ENCODE data around the gene IL2RA.
"Not testable (repeated sequence)": the region's sequence is repeated elsewhere in the genome, so short reads cannot be mapped to it uniquely, and the experiment has no call there.

The IL2RA gene

DNA sequence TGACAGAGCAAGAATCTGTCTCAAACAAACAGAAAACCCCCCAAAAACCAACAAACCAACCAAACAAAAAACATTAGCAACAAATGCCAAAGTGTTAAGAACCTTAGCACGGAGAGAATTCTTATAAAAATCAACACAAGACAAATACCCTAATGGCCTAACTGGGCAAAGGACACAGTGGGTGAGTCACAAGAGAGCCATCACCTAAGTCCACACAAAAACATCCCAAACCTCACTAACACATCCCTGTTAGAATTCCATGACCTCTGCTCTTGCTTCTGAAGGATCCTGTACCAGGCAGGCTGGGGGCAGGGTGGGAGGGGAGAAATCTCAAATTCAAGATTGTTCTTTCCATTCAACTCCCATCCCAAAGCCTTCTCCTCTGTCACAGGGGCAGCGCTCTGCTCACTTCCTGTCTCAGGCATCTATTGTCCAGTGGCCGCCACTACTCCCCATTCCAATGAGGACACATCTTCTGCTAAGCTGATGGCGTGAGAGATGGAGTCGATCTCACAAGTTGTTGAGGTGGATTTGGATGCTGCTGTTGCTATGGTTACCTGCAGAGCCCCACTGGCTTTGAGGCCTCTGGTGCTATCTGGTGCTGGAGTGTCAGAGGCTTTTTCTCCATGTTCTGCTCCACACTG, 94.0 kb downstream of the IL2RA start:
- TF ChIP-seq, protein P1, sequence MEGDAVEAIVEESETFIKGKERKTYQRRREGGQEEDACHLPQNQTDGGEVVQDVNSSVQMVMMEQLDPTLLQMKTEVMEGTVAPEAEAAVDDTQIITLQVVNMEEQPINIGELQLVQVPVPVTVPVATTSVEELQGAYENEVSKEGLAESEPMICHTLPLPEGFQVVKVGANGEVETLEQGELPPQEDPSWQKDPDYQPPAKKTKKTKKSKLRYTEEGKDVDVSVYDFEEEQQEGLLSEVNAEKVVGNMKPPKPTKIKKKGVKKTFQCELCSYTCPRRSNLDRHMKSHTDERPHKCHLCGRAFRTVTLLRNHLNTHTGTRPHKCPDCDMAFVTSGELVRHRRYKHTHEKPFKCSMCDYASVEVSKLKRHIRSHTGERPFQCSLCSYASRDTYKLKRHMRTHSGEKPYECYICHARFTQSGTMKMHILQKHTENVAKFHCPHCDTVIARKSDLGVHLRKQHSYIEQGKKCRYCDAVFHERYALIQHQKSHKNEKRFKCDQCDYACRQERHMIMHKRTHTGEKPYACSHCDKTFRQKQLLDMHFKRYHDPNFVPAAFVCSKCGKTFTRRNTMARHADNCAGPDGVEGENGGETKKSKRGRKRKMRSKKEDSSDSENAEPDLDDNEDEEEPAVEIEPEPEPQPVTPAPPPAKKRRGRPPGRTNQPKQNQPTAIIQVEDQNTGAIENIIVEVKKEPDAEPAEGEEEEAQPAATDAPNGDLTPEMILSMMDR (IDR thresholded peaks at IDR 0.05; ENCODE audit: low read depth, low read length, missing control alignments): no peak
- no peak for DNase-seq (ENCODE audit: low read depth)
- H3K4me3 ChIP-seq (ENCODE audit: low read depth, low read length): no peak overlapping the region

DNA sequence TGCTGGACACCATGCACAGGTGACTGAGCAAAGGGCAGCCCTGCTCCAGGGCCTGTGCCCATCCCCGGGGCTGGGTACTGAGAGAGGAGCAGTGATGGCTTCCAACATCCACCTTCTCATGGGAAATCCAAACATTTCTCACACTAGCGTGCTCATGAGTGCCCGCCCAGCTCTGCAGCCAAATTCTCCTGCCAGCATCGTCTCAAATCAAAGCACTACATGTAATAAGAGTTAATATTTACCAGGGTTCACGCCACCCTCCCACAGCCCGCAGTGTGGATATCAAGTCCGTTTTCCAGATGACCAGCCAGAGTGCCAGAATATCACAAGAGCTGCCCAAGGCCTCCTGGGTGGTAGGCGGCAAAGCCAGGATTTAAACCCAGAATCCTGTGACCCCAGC, 96.9 kb downstream of the IL2RA start:
- H3K4me3 ChIP-seq (ENCODE audit: low read depth, low read length): no peak overlapping the region
- no peak for DNase-seq (ENCODE audit: low read depth)
- TF ChIP-seq, protein P1 (IDR thresholded peaks at IDR 0.05; ENCODE audit: low read depth, low read length, missing control alignments): no peak

DNA sequence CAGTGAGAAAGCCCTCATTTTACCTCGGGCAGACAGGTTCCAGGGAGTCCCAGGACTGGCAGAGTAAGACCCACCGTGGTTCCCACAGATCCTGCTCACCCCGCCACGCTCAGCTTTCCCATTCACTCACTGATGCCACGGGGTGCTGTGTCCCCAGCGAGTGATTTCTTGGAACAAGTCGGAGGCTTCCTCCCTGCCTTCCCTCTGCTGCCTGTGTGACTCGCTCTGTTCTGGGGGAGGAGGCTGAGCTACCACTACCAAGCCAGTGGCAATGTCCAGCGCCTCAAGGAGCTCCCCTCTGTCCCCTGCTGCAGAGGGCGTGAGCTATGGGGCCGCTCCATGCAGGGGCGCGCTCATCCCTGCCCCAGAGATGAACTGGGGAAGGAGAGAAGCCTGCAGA, 97.4 kb downstream of the IL2RA start:
- no peak for DNase-seq (ENCODE audit: low read depth)
- H3K4me3 ChIP-seq (ENCODE audit: low read depth, low read length): no peak overlapping the region
- TF ChIP-seq, protein P1 (IDR thresholded peaks at IDR 0.05; ENCODE audit: low read depth, low read length, missing control alignments): no peak

DNA sequence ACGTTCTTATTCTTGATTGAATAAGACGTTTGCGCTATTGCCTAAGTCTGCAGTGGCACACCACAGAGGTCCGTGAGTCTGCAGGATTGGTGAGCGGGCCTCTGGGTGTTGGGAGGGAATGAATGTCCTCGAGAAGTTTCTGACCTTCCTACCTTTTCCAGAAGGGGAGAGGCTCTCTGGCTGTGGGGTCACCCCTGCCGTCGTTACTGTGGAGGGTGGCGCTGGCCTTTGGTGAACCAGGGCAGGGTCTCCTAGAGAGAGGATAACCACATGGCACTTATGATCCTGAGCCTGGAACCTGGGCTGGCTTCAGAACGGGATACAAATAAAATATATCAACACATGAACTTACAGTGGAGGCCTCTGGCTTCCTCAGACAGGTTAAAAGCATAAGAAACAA, 98.6 kb downstream of the IL2RA start:
- no peak for DNase-seq (ENCODE audit: low read depth)
- TF ChIP-seq, protein P1 (IDR thresholded peaks at IDR 0.05; ENCODE audit: low read depth, low read length, missing control alignments): no peak

DNA sequence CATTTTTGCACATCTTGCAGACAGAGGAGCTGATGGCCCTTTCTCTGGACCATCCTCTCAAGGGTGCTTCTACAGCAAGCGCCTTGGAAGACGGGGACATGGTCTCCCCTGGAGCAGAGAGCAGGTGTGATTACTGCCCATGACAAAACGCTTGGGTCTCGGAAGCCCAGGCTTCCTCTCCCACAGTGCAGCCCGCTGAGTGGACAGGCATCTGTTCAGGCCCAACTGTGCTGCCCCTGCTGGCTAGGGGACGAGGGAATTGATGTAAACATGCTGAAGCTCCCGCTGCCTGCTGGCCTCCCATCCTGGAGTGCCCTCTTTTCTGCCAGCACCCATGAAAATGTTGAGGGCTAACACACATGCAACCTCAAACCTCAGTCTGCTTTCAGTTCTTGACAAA, 99.1 kb downstream of the IL2RA start:
- no peak overlapping the region for H3K4me3 ChIP-seq (ENCODE audit: low read depth, low read length)
- TF ChIP-seq, protein P1 (IDR thresholded peaks at IDR 0.05; ENCODE audit: low read depth, low read length, missing control alignments): no peak
- DNase-seq (ENCODE audit: low read depth): no peak

More for the DNA sequence above, 98.6 kb downstream of the IL2RA start:
- H3K4me3 ChIP-seq (ENCODE audit: low read depth, low read length): no peak overlapping the region

DNA sequence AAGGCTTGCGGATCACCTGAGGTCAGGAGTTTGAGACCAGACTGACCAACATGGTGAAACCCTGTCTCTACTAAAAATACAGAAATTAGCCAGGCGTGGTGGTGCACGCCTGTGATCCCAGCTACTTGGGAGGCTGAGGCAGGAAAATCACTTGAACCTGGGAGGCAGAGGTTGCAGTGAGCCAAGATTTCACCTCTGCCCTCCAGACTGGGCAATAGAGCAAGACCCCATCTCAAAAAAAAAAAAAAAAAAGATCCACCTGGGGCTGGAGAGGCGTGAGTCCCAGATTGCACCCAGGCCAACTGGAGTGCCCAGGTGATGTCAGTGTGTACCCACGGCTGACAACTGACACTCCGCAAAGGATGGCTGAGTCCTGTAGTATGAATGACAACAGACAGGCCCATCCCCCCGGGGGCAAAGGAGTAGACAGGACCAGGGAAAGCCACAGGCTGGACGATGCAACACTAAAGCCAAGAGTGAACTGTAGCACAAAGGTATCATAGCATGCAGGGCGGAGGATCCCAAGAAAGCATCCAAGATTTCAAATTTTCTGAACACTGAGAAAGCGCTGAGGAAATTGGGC, 99.7 kb downstream of the IL2RA start:
- H3K4me3 ChIP-seq (ENCODE audit: low read depth, low read length); DNase-seq (ENCODE audit: low read depth): not testable (repeated sequence)

DNA sequence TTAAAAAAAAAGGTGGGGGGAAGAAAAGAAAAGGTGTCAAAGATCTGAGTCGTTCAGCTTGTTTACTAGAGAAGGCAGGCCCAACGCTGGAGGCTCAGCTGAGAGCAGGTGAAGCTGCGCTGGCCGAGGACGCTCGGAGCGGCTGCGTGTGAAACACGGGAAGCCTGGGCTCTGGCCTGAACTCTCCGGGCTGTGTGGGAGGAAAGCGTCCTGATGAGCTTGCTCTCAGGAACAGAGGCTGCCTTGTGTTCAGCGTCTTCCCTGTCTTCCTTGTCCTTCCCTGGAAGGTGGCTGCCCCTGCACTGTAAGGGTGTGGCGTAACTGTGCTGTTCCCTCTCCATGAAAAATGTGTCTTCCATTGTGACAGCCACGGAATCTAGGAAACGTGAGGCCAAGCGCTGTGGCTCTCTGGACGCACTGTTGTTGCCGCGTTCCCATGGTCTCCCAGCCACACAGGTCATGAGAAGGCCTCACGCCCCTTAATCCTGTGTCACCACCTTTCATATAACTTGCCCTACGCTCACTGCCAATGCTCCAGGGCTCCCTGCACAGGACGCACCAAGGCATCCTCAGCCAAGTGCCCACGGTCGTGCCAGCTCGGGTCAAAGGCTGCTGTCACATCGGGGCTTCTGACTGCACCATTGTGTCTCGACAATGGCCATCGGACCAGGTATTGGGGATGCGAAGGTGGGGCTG, 100.6 kb downstream of the IL2RA start:
- H3K4me3 ChIP-seq (ENCODE audit: low read depth, low read length): no peak overlapping the region
- DNase-seq (ENCODE audit: low read depth): no peak
- TF ChIP-seq, protein P1 (IDR thresholded peaks at IDR 0.05; ENCODE audit: low read depth, low read length, missing control alignments): no peak

DNA sequence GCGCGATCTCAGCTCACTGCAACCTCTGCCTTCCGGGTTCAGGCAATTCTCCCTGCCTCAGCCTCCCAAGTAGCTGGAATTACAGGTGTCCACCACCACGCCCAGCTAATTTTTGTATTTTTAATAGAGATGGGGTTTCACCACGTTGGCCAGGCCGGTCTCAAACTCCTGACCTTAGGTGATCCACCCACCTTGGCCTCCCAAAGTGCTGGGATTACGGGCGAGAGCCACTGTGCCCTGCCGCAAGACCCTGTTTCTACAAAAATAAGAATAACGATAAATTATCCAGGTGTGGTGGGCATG, 101.2 kb downstream of the IL2RA start:
- DNase-seq (ENCODE audit: low read depth); H3K4me3 ChIP-seq (ENCODE audit: low read depth, low read length): not testable (repeated sequence)

Measured in GM12864 (cell line).